HEK293 (cell line): ENCODE measurements around the gene UCHL3.

Source experiments
- BCL11A ChIP-seq: fragments of 450-650 bp; formaldehyde crosslinking; IDR thresholded peaks from 2 replicates; pipeline ENCODE4 v1.5.1; 2016; ENCODE audit warnings: low read depth, missing biosample characterization, missing genetic modification characterization
- CTCF ChIP-seq: fragments of 450-650 bp; formaldehyde crosslinking; IDR thresholded peaks from 2 replicates; pipeline ENCODE4 v1.5.1; 2016; ENCODE audit warnings: missing biosample characterization, missing genetic modification characterization
- PRDM10 ChIP-seq: fragments of 450-650 bp; formaldehyde crosslinking; IDR thresholded peaks from 2 replicates; pipeline ENCODE4 v1.5.1; 2016; ENCODE audit warnings: missing biosample characterization, missing genetic modification characterization
- REST ChIP-seq: fragments of 450-650 bp; formaldehyde crosslinking; IDR thresholded peaks from 2 replicates; pipeline ENCODE4 v1.5.1; 2016; ENCODE audit warnings: missing biosample characterization, missing genetic modification characterization
- ZBTB21 ChIP-seq: fragments of 450-650 bp; formaldehyde crosslinking; IDR thresholded peaks from 2 replicates; pipeline ENCODE4 v1.5.1; 2017; ENCODE audit warnings: missing biosample characterization, missing genetic modification characterization
- ZNF274 ChIP-seq, 2 experiments: fragments of 200-500 bp in 1 of 2; fragments of 450-650 bp in 1 of 2; sonication (Bioruptor generic) in 1 of 2; formaldehyde crosslinking in 1 of 2; IDR thresholded peaks; 2 replicates each; pipeline versions ENCODE4 v1.5.1 to v1.6.1; 2014 to 2016; ENCODE audit warnings: borderline replicate concordance in 1 of 2, inconsistent platforms in 1 of 2, low read length in 1 of 2, missing biosample characterization in 1 of 2, missing genetic modification characterization in 1 of 2
- ZNF335 ChIP-seq: fragments of 450-650 bp; formaldehyde crosslinking; conservative IDR thresholded peaks from 2 replicates; pipeline ENCODE4 v1.5.1; 2016; ENCODE audit warnings: missing biosample characterization, missing genetic modification characterization
- ZNF560 ChIP-seq: fragments of 450-650 bp; formaldehyde crosslinking; IDR thresholded peaks from 2 replicates; pipeline ENCODE4 v1.5.1; 2017; ENCODE audit warnings: missing biosample characterization, missing genetic modification characterization, borderline replicate concordance
- ZNF629 ChIP-seq: fragments of 450-650 bp; formaldehyde crosslinking; IDR thresholded peaks from 2 replicates; pipeline ENCODE4 v1.5.1; 2017; ENCODE audit warnings: missing biosample characterization, missing genetic modification characterization

GRCh38 chr13:75618308-75618707 lies 68.7 kb downstream of the UCHL3 start:
- TF ChIP-seq BCL11A (tag by site-specific recombination) = no peak
- no peak for TF ChIP-seq ZNF560 (tag by site-specific recombination)
- no peak for TF ChIP-seq ZNF335 (tag by site-specific recombination)
- no peak for TF ChIP-seq CTCF (tag by site-specific recombination)
- no peak for TF ChIP-seq ZNF629 (tag by site-specific recombination)
- TF ChIP-seq ZBTB21 (tag by site-specific recombination) = no peak
- no peak for TF ChIP-seq ZNF274 (IDR thresholded peaks at IDR 0.05; ENCODE audit: low read length)
- TF ChIP-seq ZNF274 (tag by site-specific recombination; IDR thresholded peaks at IDR 0.05; ENCODE audit: borderline replicate concordance) = no peak
- TF ChIP-seq PRDM10 = no peak
- TF ChIP-seq REST (tag by site-specific recombination) = no peak
